PC-3 (cell line): Measurements from ENCODE around the gene AGRP. TPM values are rescaled to one million over a fixed set of nuclear protein-coding genes. Genes with fewer than 3 reads are reported as not detected.

Experiments used
- ATAC-seq: fragments of 200-7000 bp; cut with Tn5 transposase; 2 replicates; pipeline ENCODE4 v1.9.1; 2020; ENCODE audit warnings: mild to moderate bottlenecking, moderate library complexity
- BruUV-seq: library from RNA; stranded (reverse); fragments of 400-500 nt; replicated peaks from 2 replicates; lab custom pipeline; 2021; lab: Mats Ljungman, UMichigan
- CTCF ChIA-PET: fragments of 300-600 bp; sonication (Branson Sonifier 250); formaldehyde crosslinking; loops from one replicate; lab custom pipeline; 2022; ENCODE audit warnings: antibody characterized with exemption; lab: Charles Lee
- POLR2A ChIA-PET: fragments of 300-600 bp; sonication (Branson Sonifier 250); formaldehyde crosslinking; loops from one replicate; lab custom pipeline; 2022; ENCODE audit warnings: antibody characterized with exemption; ENCODE audit not compliant: unreplicated experiment; lab: Charles Lee
- DNase-seq: peaks from one replicate; pipeline ENCODE4 v3.0.0-alpha.2; 2015
- H2AFZ ChIP-seq: fragments of 300-600 bp; sonication (generic); 2 replicates; pipeline ENCODE4 v1.6.0; 2016; ENCODE audit warnings: antibody characterized with exemption, low read length
- H3F3A ChIP-seq: fragments of 300-600 bp; sonication (generic); one replicate; pipeline ENCODE4 v1.6.0; 2017; ENCODE audit warnings: antibody characterized with exemption, low read length, control low read depth, mild to moderate bottlenecking; ENCODE audit not compliant: unreplicated experiment
- H3K27ac ChIP-seq: fragments of 300-600 bp; sonication (generic); 2 replicates; pipeline ENCODE4 v1.5.1; 2016; ENCODE audit warnings: mild to moderate bottlenecking, low read length
- H3K27me3 ChIP-seq: fragments of 300-600 bp; sonication (generic); 2 replicates; pipeline ENCODE4 v1.6.1; 2016; ENCODE audit warnings: low read length, mixed read lengths
- H3K36me3 ChIP-seq: fragments of 300-600 bp; sonication (generic); 2 replicates; pipeline ENCODE4 v1.6.1; 2016; ENCODE audit warnings: low read depth, mixed run types, low read length, mixed read lengths
- H3K4me1 ChIP-seq: fragments of 300-600 bp; sonication (generic); 2 replicates; pipeline ENCODE4 v1.5.1; 2016; ENCODE audit warnings: low read length; ENCODE audit not compliant: insufficient read depth
- H3K4me2 ChIP-seq: fragments of 300-600 bp; sonication (generic); 2 replicates; pipeline ENCODE4 v1.6.0; 2016; ENCODE audit warnings: low read length
- H3K4me3 ChIP-seq: fragments of 300-600 bp; sonication (generic); 2 replicates; pipeline ENCODE4 v1.5.1; 2016; ENCODE audit warnings: mild to moderate bottlenecking, low read length, mixed read lengths
- H3K79me2 ChIP-seq: fragments of 300-600 bp; sonication (generic); 2 replicates; pipeline ENCODE4 v1.6.1; 2017; ENCODE audit warnings: low read length, mixed read lengths
- H3K9ac ChIP-seq: fragments of 300-600 bp; sonication (generic); 2 replicates; pipeline ENCODE4 v1.6.0; 2016; ENCODE audit warnings: mild to moderate bottlenecking, low read length
- H3K9me2 ChIP-seq: fragments of 300-600 bp; sonication (generic); replicated peaks from 2 replicates; pipeline ENCODE4 v1.6.1; 2016; ENCODE audit warnings: mixed run types, low read length, mixed read lengths
- H3K9me3 ChIP-seq: fragments of 300-600 bp; sonication (generic); 2 replicates; pipeline ENCODE4 v1.6.1; 2016; ENCODE audit warnings: low read length, mixed read lengths
- H4K20me1 ChIP-seq: fragments of 300-600 bp; sonication (generic); 2 replicates; pipeline ENCODE4 v1.6.1; 2016; ENCODE audit warnings: low read length, mixed read lengths
- CTCF ChIP-seq: fragments of 300-600 bp; sonication (generic); conservative IDR thresholded peaks from 2 replicates; pipeline ENCODE4 v1.5.1; 2017; ENCODE audit warnings: antibody characterized with exemption, low read depth, mild to moderate bottlenecking, low read length
- EZH2 ChIP-seq: fragments of 300-600 bp; sonication (generic); IDR thresholded peaks from one replicate; pipeline ENCODE4 v1.6.1; 2017; ENCODE audit warnings: antibody characterized with exemption, mild to moderate bottlenecking, low read length; ENCODE audit not compliant: unreplicated experiment
- EZH2phosphoT487 ChIP-seq: fragments of 300-600 bp; sonication (generic); IDR thresholded peaks from 2 replicates; pipeline ENCODE4 v1.6.1; 2018; ENCODE audit warnings: mild to moderate bottlenecking, antibody characterized with exemption, low read length, borderline replicate concordance
- intact Hi-C: fragments of 100-400 bp; cut with micrococcal nuclease; formaldehyde crosslinking; loops from 2 replicates; pipeline ENCODE4 v1.9.0; 2023
- total RNA-seq: library from RNA; depleted of rRNA; stranded (reverse); fragments of >200 nt; gene quantifications from 2 replicates; pipeline ENCODE4 v1.2.3, GENCODE V29; 2014

The AGRP gene
- total RNA-seq, 1 experiment from 2014 or later: not detected

DNA sequence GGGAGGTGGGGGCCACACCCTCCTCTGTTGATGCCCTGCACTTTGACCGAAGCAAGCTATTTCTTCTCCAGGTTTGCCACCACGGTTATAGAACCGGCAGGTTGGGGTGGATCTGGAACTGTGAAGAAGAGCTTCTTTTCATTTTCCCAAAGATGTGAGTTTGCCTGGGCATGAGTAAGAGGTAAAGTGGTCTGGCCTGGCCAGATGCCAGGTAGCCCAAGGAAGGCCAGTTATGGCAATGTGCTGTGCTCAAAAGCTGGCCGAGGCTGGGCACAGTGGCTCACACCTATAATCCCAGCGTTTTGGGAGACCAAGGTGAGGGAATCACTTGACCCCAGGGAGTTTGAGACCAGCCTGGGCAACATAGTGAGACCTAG lies 21.1 kb downstream of the AGRP start:
- H3K9me2 ChIP-seq: no peaks in the 10 kb centered on the region
- H4K20me1 ChIP-seq: peaks cover 6% of the 10 kb centered on the region; the same call in 1 of the 2 replicates
- no peak overlapping the region for H3K9ac ChIP-seq
- H3K4me3 ChIP-seq: no peak overlapping the region
- H3K4me2 ChIP-seq: no peak overlapping the region
- no TSS peak for BruUV-seq
- no peak overlapping the region for H2AFZ ChIP-seq
- H3K9me3 ChIP-seq: no peaks in the 10 kb centered on the region
- ChIA-PET POLR2A (no interaction called here), CTCF (no interaction called here)
- peaks cover 27% of the 10 kb centered on the region for H3K79me2 ChIP-seq
- H3F3A ChIP-seq: no peaks in the 10 kb centered on the region
- intact Hi-C loops: no loop called here
- ATAC-seq (no peak), DNase-seq (no peak)
- peaks cover 5% of the 10 kb centered on the region for H3K4me1 ChIP-seq
- no peak overlapping the region for H3K27ac ChIP-seq
- H3K27me3 ChIP-seq: no peaks in the 10 kb centered on the region
- TF ChIP-seq EZH2 (no peak), CTCF (no peak), EZH2phosphoT487 (no peak)
- no peaks in the 10 kb centered on the region for H3K36me3 ChIP-seq

GRCh38 chr16:67461600-67462278 lies 21.6 kb downstream of the AGRP start:
- H4K20me1 ChIP-seq: peaks cover 6% of the 10 kb centered on the region; the same call in 1 of the 2 replicates
- H2AFZ ChIP-seq: no peak overlapping the region
- no peaks in the 10 kb centered on the region for H3K9me2 ChIP-seq
- no peak overlapping the region for H3K27ac ChIP-seq
- H3K27me3 ChIP-seq: no peaks in the 10 kb centered on the region
- ChIA-PET POLR2A (no interaction called here), CTCF (no interaction called here)
- no peak overlapping the region for H3K4me2 ChIP-seq
- BruUV-seq: no TSS peak
- peaks cover 27% of the 10 kb centered on the region for H3K79me2 ChIP-seq
- H3K4me3 ChIP-seq: no peak overlapping the region
- no peaks in the 10 kb centered on the region for H3F3A ChIP-seq
- H3K9me3 ChIP-seq: no peaks in the 10 kb centered on the region
- intact Hi-C loops: no loop called here
- DNase-seq: no peak
- no peak overlapping the region for H3K9ac ChIP-seq
- no peak for ATAC-seq
- H3K36me3 ChIP-seq: no peaks in the 10 kb centered on the region
- no peak for TF ChIP-seq EZH2phosphoT487
- peaks cover 5% of the 10 kb centered on the region for H3K4me1 ChIP-seq

- Histone ChIP-seq H3K27ac (no peak overlapping the region), H3K9ac (no peak overlapping the region), H3K36me3 (no peaks in the 10 kb centered on the region), H4K20me1 (peaks cover 6% of the 10 kb centered on the region; the same call in 1 of the 2 replicates), H3K4me2 (no peak overlapping the region), H3K4me1 (peaks cover 5% of the 10 kb centered on the region), H3K4me3 (no peak overlapping the region), H3K27me3 (no peaks in the 10 kb centered on the region), H3F3A (no peaks in the 10 kb centered on the region), H3K9me3 (no peaks in the 10 kb centered on the region), H3K79me2 (peaks cover 27% of the 10 kb centered on the region), H3K9me2 (no peaks in the 10 kb centered on the region), H2AFZ (no peak overlapping the region)
- ChIA-PET CTCF (no interaction called here), POLR2A (no interaction called here)
- no peak for TF ChIP-seq EZH2
- TF ChIP-seq CTCF: no peak
- no peak for TF ChIP-seq EZH2phosphoT487
- no peak for DNase-seq
- no TSS peak for BruUV-seq
- intact Hi-C loops: no loop called here
- no peak for ATAC-seq
Measured at GRCh38 chr16:67460961-67461360, 22.4 kb downstream of the AGRP start.
